SK-N-SH treated with all-trans-retinoic acid at 6 μM for 48 hours (cell line): ENCODE data around the gene ADAMTS13.

Source experiments
- CREB5 ChIP-seq: fragments of 250-450 bp; sonication (Bioruptor Pico); IDR thresholded peaks from 2 replicates; pipeline ENCODE4 v1.5.1; 2020; ENCODE audit warnings: low read depth, mild to moderate bottlenecking, moderate library complexity
- PATZ1 ChIP-seq: fragments of 250-450 bp; sonication (Bioruptor Pico); IDR thresholded peaks from 2 replicates; pipeline ENCODE4 v1.8.0; 2020; ENCODE audit warnings: mild to moderate bottlenecking, moderate library complexity, borderline replicate concordance
- PPARA ChIP-seq: fragments of 250-450 bp; sonication (Bioruptor Pico); IDR thresholded peaks from 2 replicates; pipeline ENCODE4 v1.5.0; 2020; ENCODE audit warnings: mild to moderate bottlenecking, borderline replicate concordance
- RARB ChIP-seq: fragments of 250-450 bp; sonication (Bioruptor Pico); IDR thresholded peaks from 2 replicates; pipeline ENCODE4 v1.8.0; 2021; ENCODE audit warnings: mild to moderate bottlenecking, moderate library complexity
- ZC3H10 ChIP-seq: fragments of 250-450 bp; sonication (Bioruptor Pico); IDR thresholded peaks from 2 replicates; pipeline ENCODE4 v1.5.1; 2021; ENCODE audit warnings: mild to moderate bottlenecking, moderate library complexity
- ZFP3 ChIP-seq: fragments of 250-450 bp; sonication (Bioruptor Pico); IDR thresholded peaks from 2 replicates; pipeline ENCODE4 v1.5.0; 2020; ENCODE audit warnings: mild to moderate bottlenecking, moderate library complexity
- ZNF8 ChIP-seq: fragments of 450-650 bp; formaldehyde crosslinking; IDR thresholded peaks from 2 replicates; pipeline ENCODE4 v1.5.0; 2020; ENCODE audit warnings: mild to moderate bottlenecking, moderate library complexity

- TF ChIP-seq RARB (no peak), ZNF8 (no peak), ZC3H10 (CRISPR knock-in tag) (no peak), PPARA (no peak), CREB5 (CRISPR knock-in tag) (no peak), PATZ1 (CRISPR knock-in tag) (no peak), ZFP3 (CRISPR knock-in tag) (no peak)
Measured at GRCh38 chr9:133379153-133380086, 42.7 kb upstream of the ADAMTS13 start.
